ENCODE results near the gene UBE2N.

- TF ChIP-seq CTCF (IDR thresholded peaks at IDR 0.05) (no peak), POLR2A (IDR thresholded peaks at IDR 0.05) (no peak), POLR2AphosphoS5 (IDR thresholded peaks at IDR 0.05) (no peak)
Measured at GRCh38 chr12:93387780-93388179, 54.0 kb downstream of the UBE2N start.

Data from prostate gland (tissue), 2 donors.